NCI-H446 (cell line): ENCODE data around the gene DERA.
"Not testable (repeated sequence)": the region's sequence is repeated elsewhere in the genome, so short reads cannot be mapped to it uniquely, and the experiment has no call there.

Experiments
- DNase-seq, 2 experiments: peaks; one replicate each; lab custom pipeline; 2025; lab: John Stamatoyannopoulos, UW

The DERA gene

DNA sequence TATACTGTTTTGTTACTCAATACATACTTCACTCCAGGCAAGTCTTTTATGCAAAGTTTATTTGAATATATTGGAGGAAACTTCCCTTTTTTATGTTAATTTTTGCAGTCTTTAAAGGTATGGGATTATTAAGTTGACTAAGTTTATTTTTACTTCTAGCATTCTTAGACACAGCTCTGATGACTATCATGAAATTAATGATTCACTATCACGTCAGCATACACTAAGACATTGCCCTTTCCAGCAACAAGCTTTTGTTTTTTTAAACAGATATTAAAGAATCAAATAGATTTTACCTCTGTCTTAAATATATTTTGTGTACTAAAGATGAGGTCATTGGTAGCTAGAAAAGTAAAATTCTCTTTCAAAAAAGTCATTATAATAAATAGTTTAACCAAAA is 52.1 kb downstream of the DERA start:
- DNase-seq = no peak

DNA sequence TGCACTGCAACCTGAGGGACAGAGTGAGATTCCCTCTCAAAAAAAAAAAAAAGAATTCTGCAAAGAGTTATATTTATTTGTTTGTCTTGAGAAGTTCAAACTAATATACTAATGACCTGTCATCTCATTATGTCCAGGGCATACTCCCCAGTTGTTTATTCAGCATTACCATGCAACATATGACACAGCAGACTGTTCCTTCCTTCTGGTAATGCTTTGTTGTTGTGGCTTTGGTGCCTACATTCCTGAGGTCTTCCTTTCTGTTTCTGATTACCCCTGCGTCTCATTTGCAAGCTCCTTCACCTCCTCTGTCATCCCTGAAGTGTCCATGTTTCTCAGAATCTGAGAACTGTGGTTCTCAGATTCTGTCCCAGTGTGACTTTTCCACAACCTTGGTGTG is 55.3 kb downstream of the DERA start:
- no peak for DNase-seq

DNA sequence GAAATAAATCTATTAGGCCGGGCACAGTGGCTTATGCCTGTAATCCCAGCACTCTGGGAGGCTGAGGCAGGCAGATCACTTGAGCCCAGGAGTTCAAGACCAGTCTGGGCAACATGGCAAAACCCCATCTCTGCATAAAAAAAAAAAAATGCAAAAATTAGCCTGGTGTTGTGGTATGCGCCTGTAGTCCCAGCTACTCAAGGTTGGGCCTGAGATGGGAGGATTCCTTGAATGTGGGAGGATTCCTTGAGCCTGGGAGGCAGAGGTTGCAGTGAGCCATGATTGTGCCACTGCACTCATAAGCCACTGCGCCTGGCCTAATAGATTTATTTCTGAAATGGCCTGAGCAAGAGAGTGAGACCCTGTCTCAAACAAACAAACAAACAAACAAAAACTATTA is 55.9 kb downstream of the DERA start:
- DNase-seq = not testable (repeated sequence)

DNA sequence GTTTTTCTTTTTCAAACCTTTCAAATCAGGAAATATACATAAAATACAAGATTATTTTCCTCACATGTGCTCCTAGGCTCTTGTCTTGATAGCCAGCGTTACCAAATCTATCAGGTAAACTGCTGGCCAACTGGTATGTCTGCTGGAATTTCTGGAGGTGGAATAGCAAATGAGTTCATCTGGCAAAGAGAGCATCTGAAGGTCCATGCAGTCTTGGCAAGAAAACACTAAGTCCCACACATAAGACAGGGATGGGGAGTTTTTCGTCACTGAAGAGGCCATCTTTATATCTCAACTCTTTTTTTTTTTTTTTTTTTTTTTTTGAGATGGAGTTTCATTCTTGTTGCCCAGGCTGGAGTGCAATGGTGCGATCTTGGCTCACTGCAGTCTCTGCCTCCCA is 60.1 kb downstream of the DERA start:
- DNase-seq = no peak

GRCh38 chr12:15972894-15973293 is 61.8 kb downstream of the DERA start:
- DNase-seq = no peak

DNA sequence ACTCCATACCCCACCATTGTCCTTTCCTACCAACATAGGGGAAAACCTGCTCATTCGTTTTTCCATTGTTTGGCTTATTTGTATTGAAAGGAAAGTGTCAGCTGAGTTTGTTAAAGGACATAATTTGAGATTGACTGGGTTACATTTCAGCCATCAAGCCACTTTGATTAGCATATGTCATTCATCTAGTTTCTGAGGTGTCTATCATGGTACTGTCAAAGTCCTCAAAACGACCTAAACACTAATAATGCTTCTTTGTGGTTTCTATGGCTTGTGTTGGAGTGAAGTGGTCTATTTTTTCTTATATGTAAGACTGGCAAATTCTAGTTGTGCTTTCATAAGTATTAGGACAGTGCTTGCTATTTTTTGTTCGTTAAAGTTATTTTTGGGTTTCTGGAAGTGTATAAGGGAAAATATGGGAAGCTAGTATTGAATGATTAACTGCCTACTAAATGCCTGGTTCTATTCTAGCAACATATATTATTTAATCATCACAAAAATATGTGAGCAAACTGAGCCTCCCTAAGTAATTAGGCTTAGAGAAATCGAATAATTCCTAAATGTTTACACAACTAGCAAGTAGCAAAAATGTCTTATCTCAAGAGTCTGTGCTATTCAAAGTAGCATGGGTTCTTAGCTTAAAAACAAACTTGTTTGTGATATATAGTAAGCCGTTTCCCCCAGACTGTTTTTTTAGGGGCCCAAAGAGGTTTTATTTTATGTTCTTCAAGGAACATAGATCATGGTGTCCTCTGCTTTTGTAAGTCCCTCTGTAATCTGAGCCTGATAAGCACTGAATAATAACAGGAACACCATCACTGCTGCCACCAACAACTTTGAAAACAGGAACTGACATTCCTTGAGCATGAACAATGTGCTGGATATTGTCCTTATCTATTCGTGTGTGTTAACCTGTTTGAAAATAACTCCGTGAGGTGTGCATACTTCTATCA is 67.1 kb downstream of the DERA start:
- DNase-seq = no peak

DNA sequence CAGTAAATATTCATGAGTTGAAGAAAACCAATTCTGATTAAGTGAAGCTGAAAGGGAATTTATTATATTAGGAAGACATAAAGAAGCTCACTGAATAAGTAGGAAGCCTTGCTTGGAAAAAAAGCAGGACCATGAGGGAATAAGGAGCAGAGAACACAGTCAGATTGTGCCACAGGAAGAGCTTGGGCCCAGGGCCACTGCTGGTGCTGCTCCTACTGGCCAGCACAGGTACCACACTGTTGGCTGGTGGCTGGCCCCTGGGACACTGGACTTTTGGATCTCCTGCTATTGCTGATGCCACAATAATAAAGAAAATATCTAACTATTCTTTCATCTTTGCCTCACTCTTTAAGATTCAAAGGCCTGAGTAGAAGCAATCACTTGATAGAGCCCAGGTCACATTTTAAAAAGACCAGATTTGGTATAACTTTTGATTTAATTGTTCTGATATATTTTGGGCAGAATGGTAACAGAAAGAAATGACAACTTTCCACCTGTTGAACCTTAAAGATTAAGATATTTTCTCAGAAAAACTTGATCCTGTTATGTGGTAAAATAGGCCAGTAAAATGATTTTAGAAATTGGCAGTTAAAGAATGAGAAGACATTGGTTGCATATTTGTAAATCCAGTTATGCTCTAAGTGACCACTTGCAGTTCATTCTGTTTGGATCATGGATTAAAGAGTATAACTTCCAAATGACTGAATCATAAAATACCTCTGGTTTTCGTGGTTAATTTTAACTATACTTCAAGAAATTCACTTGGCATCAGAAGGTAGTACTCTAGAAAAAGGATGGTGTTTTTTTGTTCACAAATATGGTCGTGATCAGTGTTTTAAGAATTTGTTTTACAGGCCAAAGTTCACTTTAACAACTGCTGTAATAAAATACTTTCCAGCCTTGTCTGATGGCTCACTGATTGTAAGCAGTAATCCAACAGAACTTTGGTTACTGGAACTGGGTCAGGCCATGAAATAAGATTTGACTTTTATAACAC is 68.3 kb downstream of the DERA start:
- DNase-seq = no peak

DNA sequence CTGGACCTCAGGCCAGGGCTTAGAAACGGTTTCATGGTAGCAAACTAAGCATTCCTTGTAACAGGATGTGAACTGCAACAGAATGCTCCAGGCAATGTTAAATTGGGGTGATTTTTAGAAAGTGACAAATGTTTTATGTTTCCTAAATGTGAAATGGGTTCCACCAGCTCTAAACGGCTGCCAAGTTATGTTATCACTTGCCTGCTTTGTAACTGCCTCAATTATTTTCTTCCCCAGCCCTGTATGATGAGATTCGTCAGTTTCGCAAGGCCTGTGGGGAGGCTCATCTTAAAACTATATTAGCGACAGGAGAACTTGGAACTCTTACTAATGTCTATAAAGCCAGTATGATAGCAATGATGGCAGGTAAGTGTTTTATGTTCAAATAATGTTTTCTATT is 70.9 kb downstream of the DERA start:
- no peak for DNase-seq

DNA sequence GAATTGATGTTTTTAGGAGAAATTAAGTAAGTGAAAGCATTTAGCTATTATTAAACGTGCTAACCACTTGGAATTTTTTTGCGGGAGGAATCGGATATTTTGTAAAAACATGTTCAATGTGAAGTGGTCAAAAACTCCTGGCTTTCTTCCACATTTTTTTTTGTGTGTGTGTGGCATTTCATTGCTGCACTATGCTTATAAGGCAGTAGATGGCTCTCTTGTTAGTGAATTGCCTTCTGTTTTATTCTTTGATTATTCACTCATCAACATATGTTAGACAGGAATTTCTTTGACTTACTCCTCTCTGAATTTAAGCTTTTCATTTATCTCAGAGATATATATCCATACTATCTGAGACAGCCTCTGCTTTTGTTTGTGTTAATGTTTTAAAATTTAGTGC is 71.3 kb downstream of the DERA start:
- DNase-seq = peak in 1 of 2 experiments; percentile 10

DNA sequence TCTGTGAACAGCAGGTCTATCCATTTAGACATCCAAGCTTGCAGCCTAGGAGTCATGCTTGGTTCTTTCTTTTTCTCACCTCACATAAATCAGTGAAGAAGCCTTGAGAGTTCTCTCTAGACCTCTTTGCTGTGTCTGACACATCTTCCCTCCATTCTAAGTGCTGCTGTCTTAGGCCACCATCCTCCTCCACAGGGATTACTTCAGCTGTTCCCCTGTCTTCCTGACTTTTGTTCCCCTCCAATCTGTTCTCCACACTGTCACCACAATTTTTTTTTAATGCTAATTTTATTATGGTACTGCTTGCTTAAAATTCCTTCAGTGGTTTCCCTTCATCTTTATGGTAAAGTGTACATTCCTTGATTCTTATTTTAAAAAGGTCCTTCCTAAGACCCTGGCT is 71.8 kb downstream of the DERA start:
- no peak for DNase-seq

DNA sequence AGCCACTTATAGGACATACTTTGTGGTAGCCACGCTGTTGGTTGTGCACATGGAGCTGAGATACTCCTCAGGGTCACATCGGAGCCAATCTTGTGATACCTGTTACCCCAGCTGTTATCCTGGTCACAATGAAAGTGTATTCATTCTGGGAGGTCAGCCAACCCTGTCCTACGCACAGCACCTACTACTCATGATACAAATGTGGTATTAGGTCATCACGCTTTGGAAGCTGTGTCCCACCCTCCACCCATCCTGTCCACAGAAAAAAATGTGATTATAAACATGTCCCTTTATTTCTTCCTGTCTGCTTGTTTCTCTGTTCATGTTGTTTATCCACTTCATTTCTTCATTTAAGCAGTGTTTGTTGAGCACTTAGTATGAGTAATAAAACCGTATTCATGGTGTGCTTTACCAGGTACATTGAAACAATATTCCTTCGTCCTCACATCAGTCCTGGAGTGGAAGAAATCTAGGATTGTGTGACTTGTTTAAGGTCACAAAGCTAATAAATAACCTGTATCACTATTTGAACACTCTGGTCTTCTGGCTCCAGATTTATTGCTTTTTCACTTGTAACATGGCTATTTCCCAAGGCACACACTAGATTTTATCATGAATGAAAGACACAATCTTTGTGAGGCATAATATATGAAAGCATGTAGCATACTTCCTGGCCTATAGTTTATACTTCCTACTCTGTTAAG is 73.1 kb downstream of the DERA start:
- DNase-seq = no peak

- no peak for DNase-seq
Measured at GRCh38 chr12:15984963-15985362, 73.8 kb downstream of the DERA start.

GRCh38 chr12:15987696-15988095 is 76.6 kb downstream of the DERA start:
- no peak for DNase-seq

DNA sequence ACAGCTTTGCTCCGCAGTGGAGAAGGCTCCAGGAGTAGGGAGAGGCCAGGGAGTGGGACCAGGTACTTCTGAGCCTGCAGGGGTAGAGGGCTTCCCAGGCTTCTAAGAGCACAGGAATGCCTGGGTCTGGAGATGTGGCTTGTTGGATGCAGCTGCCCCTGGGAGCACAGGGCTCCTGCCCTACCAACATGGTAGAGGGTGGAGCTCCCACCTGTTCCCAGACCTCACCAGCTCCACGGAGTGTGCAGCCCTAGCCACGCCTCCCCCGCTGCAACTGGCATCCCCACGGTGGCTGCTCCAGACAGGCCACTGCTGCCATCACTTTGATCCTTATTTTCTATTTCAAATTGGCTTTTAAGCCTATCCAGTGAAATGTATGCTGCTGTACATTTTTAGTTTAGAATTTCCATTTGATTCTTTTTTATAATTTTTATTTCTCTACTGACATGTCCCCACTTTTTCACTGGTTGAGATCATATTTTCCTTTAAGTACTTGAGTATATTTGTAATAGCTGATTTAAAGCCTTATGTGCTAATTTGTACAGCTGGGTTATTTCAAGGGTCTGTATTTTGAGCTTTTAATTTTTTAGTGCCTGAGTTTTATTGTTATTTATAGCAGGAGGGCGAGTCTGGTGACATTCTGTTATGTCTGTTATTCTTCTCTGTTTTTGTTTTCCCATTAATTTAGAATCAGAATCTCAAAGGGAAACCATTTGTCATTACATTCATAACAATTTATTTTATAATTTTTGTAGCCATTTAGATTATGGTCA is 78.0 kb downstream of the DERA start:
- no peak for DNase-seq

- DNase-seq = no peak
Measured at GRCh38 chr12:15995801-15996200, 84.7 kb downstream of the DERA start.

GRCh38 chr12:15996254-15996653 is 85.1 kb downstream of the DERA start:
- peak in 1 of 2 experiments; percentile 60 for DNase-seq

DNA sequence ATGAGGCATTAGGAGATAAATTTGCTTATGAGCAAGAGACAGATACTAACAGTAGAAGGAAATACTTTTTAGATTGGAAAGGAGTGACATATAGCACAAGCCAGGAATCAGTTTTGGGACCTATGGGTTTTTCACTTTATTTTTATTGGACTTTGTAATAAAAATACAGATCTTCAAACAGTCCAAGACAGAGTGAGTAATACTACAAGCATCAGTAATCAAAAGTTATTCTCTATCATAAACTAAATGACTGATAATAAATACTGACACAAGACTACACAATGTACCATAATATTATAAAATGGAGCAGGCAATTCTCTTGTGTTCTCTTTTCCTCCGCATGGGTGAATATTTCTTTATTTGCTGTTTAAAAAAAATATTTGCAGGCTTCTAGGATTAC is 85.8 kb downstream of the DERA start:
- DNase-seq = no peak

DNA sequence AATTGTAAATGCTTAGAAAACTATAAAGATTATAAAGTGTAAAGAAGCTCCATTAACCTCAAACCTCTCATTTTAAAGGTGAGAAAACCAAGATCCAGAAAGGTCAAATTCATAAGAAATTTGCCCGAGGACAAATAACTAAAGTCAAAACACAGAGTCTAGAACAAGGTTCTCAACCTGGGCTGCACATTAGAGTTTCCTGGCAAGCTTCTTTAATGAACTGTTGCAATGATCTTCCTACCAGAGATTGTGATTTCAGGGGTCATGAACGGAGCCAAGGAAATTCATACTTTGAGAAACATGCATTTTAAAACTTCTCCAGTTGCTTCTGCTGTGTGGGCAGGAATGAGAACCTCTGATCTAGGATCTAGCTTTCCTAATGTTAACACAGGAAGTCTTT is 86.8 kb downstream of the DERA start:
- DNase-seq = no peak

GRCh38 chr12:16002880-16003279 is 91.7 kb downstream of the DERA start:
- DNase-seq = no peak

- no peak for DNase-seq
Measured at GRCh38 chr12:16003460-16003859, 92.3 kb downstream of the DERA start.

- no peak for DNase-seq
Measured at GRCh38 chr12:16006752-16007151, 95.6 kb downstream of the DERA start.
